Fibroblast of the aortic adventitia (primary cell): ENCODE data around the gene LIMS4. TPM values are rescaled to one million over a fixed set of nuclear protein-coding genes. Genes with fewer than 3 reads are reported as not detected.
"Not testable (repeated sequence)": the region's sequence is repeated elsewhere in the genome, so short reads cannot be mapped to it uniquely, and the experiment has no call there.

Experiments used
- DNase-seq: peaks from one replicate; pipeline ENCODE4 v3.0.0-alpha.2; 2010; ENCODE audit warnings: low read depth
- H3K4me3 ChIP-seq: 2 replicates; pipeline ENCODE4 v1.5.1; 2011; ENCODE audit warnings: low read depth, mild to moderate bottlenecking, control low read depth, low read length, moderate library complexity
- total RNA-seq: library from RNA; depleted of rRNA; stranded (reverse); fragments of >200 nt; gene quantifications from 2 replicates; pipeline ENCODE4 v1.2.3, GENCODE V29; 2012; ENCODE audit warnings: low replicate concordance

The LIMS4 gene
- total RNA-seq, 1 donor: 4.7 TPM

- H3K4me3 ChIP-seq, DNase-seq: not testable (repeated sequence)
These were observed 16.1 kb downstream of the LIMS4 start for GRCh38 chr2:110456291-110457213.

- not testable (repeated sequence) for DNase-seq, H3K4me3 ChIP-seq
These were observed 17.4 kb downstream of the LIMS4 start for GRCh38 chr2:110455080-110455670.

GRCh38 chr2:110450951-110451350, 21.7 kb downstream of the LIMS4 start:
- DNase-seq, H3K4me3 ChIP-seq: not testable (repeated sequence)

GRCh38 chr2:110449127-110449947, 23.3 kb downstream of the LIMS4 start:
- not testable (repeated sequence) for H3K4me3 ChIP-seq, DNase-seq

- not testable (repeated sequence) for DNase-seq, H3K4me3 ChIP-seq
These were observed 26.0 kb downstream of the LIMS4 start for GRCh38 chr2:110446644-110447043.

GRCh38 chr2:110443305-110444005, 29.2 kb downstream of the LIMS4 start:
- DNase-seq, H3K4me3 ChIP-seq: not testable (repeated sequence)

GRCh38 chr2:110441905-110442304, 30.7 kb downstream of the LIMS4 start:
- not testable (repeated sequence) for H3K4me3 ChIP-seq, DNase-seq

- DNase-seq, H3K4me3 ChIP-seq: not testable (repeated sequence)
These were observed 38.1 kb downstream of the LIMS4 start for GRCh38 chr2:110434565-110434964.

GRCh38 chr2:110425725-110426124, 46.9 kb downstream of the LIMS4 start:
- DNase-seq, H3K4me3 ChIP-seq: not testable (repeated sequence)

GRCh38 chr2:110424421-110424820, 48.2 kb downstream of the LIMS4 start:
- not testable (repeated sequence) for DNase-seq, H3K4me3 ChIP-seq

- DNase-seq: not testable (repeated sequence)
These were observed 49.0 kb downstream of the LIMS4 start for GRCh38 chr2:110423574-110423962.

GRCh38 chr2:110422852-110423573, 49.6 kb downstream of the LIMS4 start:
- not testable (repeated sequence) for H3K4me3 ChIP-seq, DNase-seq

More at GRCh38 chr2:110423574-110423962, 49.0 kb downstream of the LIMS4 start:
- not testable (repeated sequence) for H3K4me3 ChIP-seq

GRCh38 chr2:110420641-110421354, 51.8 kb downstream of the LIMS4 start:
- not testable (repeated sequence) for H3K4me3 ChIP-seq, DNase-seq

- not testable (repeated sequence) for H3K4me3 ChIP-seq, DNase-seq
These were observed 65.5 kb downstream of the LIMS4 start for GRCh38 chr2:110407142-110407541.

GRCh38 chr2:110404988-110405387, 67.6 kb downstream of the LIMS4 start:
- not testable (repeated sequence) for DNase-seq, H3K4me3 ChIP-seq

GRCh38 chr2:110404246-110404645, 68.4 kb downstream of the LIMS4 start:
- not testable (repeated sequence) for H3K4me3 ChIP-seq, DNase-seq

GRCh38 chr2:110401001-110401618, 71.5 kb downstream of the LIMS4 start:
- not testable (repeated sequence) for H3K4me3 ChIP-seq, DNase-seq
